Astrocyte of the cerebellum (primary cell): ENCODE data around the gene RIN1.

Source experiments
- DNase-seq: peaks from one replicate; pipeline ENCODE4 v3.0.0-alpha.2; 2011; ENCODE audit warnings: low read depth
- H3K4me3 ChIP-seq: 2 replicates; pipeline ENCODE4 v1.5.1; 2011; ENCODE audit warnings: mild to moderate bottlenecking, low read depth, low read length, moderate library complexity
- in situ Hi-C: cut with HindIII; loops from 2 replicates; pipeline ENCODE4 v1.10.0; 2017; ENCODE audit warnings: low sequenced_read_pairs
- TF ChIP-seq, protein P1 (sequence below): IDR thresholded peaks from 2 replicates; pipeline ENCODE4 v1.5.1; 2012; ENCODE audit warnings: low read length, low read depth, moderate library complexity, mild to moderate bottlenecking; ENCODE audit errors: missing control alignments

The RIN1 gene

DNA sequence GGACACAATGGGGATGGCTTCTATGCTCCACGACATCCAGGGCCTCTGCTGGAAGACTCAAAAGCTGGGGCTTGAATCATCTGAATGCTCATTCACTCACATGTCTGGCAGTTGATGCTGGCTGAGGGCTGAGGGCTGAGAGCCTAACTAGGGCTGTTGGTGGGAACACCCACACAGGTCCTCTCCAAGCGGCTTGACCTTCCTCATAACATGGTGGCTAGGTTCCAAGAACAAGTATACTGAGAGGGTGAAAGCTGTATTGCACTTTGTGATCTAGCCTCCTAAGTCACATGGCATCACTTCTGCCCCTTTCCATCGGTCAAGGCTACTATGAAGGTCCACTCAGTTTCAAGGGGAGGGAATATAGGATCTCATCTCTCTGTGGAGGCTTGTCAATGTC is 37.0 kb downstream of the RIN1 start:
- in situ Hi-C loops = no loop called here
- DNase-seq = no peak
- TF ChIP-seq, protein P1, sequence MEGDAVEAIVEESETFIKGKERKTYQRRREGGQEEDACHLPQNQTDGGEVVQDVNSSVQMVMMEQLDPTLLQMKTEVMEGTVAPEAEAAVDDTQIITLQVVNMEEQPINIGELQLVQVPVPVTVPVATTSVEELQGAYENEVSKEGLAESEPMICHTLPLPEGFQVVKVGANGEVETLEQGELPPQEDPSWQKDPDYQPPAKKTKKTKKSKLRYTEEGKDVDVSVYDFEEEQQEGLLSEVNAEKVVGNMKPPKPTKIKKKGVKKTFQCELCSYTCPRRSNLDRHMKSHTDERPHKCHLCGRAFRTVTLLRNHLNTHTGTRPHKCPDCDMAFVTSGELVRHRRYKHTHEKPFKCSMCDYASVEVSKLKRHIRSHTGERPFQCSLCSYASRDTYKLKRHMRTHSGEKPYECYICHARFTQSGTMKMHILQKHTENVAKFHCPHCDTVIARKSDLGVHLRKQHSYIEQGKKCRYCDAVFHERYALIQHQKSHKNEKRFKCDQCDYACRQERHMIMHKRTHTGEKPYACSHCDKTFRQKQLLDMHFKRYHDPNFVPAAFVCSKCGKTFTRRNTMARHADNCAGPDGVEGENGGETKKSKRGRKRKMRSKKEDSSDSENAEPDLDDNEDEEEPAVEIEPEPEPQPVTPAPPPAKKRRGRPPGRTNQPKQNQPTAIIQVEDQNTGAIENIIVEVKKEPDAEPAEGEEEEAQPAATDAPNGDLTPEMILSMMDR = no peak
- H3K4me3 ChIP-seq = no peak overlapping the region

DNA sequence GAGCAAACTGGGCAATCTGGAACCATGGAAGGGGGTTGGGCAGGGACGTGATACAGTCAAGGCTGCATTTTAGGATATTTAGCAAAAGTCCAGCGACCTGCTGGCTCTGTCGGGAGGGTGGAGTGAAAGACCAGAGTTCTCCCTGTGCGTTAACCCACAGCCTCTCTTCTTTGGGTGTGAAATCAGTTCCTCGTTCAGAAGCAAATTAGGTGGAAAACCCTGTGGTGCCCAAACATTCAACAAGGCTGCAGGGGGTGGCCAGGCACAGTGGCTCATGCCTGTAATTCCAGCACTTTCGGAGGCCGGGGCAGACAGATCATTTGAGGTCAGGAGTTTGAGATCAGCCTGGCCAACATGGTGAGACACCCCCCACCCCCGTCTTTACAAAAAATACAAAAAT is 38.6 kb downstream of the RIN1 start:
- H3K4me3 ChIP-seq = no peak overlapping the region
- no peak for DNase-seq
- TF ChIP-seq, protein P1 = no peak
- in situ Hi-C loops = no loop called here

DNA sequence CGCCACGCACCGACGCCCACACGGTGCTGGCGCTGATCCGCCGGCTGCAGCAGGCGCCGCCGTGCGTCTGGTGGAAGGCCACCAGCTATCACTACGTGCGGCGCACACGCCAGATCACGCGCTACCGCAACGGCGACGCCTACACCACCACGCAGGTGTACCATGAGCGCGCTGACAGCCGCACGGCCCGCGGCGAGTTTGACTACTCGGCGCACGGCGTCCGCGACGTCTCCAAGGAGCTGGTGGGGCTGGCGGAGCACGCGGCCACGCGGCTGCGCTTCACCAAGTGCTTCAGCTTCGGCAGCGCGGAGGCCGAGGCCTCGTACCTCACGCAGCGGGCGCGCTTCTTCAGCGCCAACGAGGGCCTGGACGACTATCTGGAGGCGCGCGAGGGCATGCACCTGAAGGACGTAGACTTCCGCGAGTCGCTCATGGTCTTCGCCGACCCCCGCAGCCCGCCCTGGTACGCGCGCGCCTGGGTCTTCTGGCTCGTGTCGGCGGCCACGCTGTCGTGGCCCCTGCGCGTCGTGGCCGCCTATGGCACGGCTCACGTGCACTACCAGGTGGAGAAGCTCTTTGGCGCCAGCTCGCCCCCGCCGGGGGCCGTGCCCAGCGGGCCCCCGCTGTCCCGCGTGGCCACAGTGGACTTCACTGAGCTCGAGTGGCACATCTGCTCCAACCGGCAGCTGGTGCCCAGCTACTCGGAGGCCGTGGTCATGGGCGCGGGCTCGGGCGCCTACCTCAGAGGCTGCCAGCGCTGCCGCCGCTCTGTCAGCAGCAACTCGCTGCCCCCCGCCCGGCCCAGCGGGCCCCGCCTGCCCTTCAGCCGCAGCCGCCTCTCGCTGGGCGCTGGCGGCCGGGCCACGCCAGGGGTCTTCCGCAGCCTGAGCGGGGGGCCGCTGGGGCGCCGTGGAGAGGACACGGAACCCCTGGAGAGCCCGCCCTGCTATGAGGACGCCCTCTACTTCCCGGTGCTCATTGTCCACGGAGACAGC is 41.3 kb downstream of the RIN1 start:
- H3K4me3 ChIP-seq = no peak overlapping the region
- TF ChIP-seq, protein P1 = no peak
- no peak for DNase-seq
- in situ Hi-C loops = no loop called here

DNA sequence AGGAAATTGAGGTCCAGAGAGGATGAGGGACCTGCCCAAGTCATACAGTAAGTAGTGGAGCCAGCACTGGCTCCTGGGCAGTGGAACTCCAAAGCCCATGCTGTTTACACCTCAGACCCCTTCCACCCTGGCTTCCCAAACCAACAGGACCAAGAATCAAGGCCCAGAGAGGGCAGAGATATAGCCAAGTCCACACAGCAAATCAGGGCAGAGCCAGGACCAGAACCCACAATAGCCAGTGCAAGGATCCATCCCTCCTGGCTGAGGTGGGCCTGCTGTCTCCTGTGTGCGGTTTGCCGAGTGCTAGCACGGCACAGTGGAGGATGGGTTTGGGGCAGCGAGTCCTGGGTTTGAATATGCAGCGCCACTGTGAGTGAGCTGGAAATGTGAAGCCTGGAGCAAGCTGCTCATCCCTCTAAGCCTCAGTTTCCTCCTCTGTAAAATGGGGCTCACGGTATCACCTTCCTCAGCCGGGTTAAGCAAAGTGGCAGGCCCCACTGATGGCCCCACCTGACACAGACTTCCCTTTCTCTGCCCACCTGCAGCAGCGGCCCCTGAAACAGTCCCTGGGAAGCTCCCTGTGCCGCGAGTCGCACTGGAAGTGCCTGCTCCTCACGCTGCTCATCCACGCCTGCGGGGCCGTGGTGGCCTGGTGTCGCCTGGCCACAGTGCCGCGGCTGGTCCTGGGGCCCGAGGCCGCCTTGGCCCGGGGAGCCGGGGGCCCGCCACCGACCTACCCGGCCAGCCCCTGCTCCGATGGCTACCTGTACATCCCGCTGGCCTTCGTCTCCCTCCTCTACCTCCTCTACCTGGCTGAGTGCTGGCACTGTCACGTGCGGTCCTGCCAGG is 42.2 kb downstream of the RIN1 start:
- in situ Hi-C loops = no loop called here
- no peak for DNase-seq
- H3K4me3 ChIP-seq = no peak overlapping the region
- TF ChIP-seq, protein P1 = no peak

DNA sequence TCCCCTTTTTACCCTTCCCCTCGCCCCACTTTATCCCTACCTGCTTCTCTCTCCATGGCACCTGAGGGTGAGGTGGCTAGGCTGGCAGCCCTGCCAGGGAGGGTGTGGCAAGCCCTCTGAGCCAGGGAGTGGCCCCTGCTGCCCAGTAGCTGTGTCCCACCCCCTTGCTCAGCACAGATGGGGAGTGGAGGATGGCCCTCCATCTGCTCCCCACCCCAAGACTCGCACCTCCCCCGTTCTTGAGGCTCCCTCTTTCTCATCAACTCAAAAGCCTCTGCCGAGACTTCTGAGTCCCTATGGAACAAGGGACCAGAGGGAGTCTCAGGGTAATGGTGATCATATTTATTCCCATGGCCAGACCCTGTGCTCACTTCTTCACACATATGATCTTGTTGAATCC is 42.9 kb downstream of the RIN1 start:
- in situ Hi-C loops = no loop called here
- no peak overlapping the region for H3K4me3 ChIP-seq
- DNase-seq = no peak
- TF ChIP-seq, protein P1 = no peak

DNA sequence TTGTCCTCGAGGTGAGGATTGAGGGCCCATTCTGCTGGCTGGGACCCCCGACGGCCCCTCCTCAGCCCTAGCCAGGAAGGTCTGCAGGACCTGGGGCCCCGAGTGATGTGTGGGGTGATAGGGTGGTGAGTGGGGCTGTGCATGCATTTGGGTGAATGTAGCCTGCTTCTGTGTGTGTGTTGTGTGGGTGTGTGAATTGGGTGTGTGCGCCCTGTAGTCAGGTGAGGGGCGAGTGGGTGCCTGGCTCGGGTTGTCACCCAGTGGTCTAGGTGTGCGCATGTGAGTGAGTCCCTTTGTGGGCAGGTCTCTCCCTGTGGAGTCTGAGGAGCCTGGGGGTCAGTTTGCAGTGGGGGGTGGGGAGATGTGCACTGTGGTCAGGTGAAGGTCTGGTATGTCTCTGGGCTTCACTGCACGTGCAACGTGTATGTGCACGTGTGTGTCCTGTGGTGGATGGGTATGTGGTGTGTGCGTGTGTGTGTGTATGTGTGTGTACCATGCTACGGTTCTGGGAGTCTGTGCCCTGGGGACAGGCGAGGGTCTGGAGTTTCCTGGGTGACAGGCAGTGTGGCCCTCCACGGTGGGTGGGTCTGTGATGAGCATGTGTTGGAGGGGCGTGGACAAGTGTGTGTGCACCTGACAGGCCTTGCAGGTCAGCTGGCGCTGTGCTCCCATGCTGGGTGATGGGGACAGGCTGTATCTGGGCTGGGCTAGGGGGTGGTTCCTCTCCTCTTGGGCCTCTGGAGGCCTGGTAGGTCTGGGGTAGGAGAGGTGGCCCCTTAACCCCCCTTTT is 43.5 kb downstream of the RIN1 start:
- H3K4me3 ChIP-seq = no peak overlapping the region
- TF ChIP-seq, protein P1 = no peak
- DNase-seq = no peak
- in situ Hi-C loops = no loop called here
